NCI-H510A treated with DMSO at 0.1 percent for 48 hours (cell line): ENCODE measurements around the gene CMTM4.
"Not testable (repeated sequence)": the region's sequence is repeated elsewhere in the genome, so short reads cannot be mapped to it uniquely, and the experiment has no call there.

ENCODE experiments used
- DNase-seq: peaks from one replicate; lab custom pipeline; 2025; lab: John Stamatoyannopoulos, UW

Gene CMTM4

DNA sequence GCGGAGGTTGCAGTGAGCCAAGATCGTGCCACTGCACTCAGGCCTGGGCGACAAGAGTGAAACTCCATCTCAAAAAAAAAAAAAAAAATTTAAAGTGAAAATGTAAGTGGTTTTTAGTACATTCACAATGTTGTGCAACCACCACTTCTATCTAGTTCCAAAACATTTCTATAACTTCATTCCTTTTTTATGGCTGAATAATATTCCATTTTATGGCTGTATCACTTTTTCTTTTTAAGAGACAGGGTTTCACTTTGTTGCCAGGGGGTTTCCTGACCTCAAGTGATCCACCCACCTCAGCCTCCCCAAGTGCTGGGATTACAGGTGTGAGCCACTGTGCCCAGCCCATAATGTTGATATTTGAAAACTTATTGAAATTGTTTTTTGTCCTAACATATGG is 103.7 kb downstream of the CMTM4 start:
- DNase-seq: no peak

DNA sequence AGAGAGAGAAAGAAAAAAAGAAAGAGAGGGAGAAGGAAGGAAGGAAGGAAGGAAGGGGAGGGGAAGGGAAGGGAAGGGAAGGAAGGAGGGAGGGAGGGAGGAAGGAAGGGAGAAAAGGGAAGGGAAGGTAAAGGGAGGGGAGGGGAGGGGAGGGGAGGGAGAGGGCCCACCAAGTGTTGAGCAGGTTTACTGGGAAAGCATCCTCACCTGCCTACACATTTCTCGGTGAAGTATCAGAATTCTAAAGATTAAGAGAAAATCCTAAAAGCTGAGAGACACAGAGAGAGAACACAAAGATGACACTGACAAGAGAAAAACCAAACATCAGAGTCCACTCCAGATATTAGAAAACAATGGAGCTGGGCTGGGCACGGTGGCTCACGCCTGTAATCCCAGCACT is 104.3 kb downstream of the CMTM4 start:
- DNase-seq: no peak

DNA sequence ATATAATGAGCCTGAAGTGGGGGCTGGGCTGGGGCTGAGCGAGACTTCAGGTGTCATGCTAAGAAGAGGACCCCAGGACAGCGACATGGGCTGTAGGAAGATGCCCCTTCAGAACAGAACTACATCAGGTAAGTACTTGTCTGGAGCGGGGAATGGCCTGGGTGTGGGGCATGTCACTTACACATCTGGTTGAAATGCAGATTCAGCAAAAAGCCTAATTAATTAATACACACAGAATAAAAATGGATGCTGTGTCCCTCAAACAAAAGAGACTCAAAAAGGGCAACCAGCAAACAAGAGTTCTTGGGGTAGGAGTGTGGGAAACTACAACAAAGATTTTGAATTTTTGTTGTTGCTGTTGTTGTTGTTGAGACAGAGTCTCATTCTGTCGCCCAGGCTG is 105.5 kb downstream of the CMTM4 start:
- DNase-seq: no peak

DNA sequence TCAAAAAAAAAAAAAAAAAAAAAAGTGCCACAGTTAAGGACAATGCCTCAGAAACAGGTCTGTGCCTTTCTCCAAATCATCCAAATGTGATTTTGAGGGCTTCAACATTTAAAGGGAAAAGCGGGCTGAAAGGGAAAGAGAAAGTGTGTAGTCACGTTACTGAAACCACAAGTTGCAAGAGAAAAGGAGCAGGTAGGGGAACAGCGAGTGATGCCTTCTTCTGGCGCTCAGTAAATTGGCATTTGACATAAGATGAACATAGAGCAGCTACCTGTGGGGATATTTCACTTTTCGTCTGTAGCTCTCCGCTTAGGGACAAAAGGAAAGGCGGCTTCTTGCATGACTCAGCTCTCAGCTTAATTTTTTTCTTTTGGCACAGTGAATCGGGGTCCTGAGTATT is 106.2 kb downstream of the CMTM4 start:
- no peak for DNase-seq

DNA sequence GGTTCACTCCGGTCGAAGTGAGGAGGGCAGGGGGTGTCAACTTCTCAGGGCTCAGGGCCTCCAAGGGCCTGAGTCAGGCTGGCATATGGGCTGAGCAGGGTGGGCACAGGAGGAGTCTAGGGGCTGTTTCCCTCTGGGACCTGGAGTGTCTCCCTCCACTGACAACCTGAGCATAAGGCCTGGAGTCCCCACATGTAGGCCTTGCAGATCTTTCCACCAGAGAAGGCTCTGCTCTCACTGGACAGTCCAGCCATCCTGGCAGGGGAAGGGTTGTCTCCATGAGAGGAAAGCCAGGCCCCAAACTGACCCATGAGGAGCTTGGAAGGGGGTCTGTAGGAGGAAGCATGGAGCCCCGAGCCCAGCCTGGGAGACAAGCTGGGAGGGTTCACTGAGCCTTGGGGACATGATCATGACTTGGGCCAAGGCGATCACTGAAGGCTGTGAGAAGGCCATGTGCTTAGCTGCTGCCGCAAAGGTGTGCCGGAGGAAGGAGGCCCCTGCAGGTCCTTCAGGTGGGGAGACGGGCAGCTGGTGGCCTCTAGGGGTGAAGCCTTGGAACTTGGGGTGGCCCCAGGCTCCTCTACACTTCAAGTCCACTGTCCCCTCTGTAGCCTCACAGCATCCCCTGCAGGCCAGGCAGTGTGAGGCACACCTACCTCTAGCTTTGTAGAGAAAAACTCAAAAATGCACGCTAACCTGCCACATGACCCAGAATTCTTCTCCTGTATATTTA is 107.4 kb downstream of the CMTM4 start:
- no peak for DNase-seq

DNA sequence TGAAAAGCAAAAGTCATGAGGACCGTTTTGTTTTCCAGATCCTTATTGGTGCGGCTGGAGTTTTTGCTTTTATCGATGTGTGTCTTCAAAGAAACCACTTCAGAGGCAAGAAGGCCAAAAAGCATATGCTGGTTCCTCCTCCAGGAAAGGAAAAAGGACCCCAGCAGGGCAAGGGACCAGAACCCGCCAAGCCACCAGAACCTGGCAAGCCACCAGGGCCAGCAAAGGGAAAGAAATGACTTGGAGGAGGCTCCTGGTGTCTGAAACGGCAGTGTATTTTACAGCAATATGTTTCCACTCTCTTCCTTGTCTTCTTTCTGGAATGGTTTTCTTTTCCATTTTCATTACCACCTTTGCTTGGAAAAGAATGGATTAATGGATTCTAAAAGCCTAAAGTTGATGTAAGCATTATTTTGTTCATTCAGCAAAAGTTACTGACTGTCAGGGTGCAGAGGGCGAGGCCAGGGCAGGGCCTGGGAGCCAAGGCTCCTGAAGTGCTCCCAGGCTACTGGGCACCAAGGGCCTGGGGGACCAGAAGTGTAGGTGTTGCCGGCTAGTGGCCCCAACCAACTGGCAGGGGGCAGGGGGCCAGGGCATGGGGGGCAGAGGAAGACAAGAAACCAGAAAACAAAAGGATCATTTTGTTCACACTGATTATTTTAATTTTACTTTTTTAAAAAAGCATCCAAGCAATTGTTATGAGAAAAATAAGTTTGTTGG is 108.5 kb downstream of the CMTM4 start:
- no peak for DNase-seq

DNA sequence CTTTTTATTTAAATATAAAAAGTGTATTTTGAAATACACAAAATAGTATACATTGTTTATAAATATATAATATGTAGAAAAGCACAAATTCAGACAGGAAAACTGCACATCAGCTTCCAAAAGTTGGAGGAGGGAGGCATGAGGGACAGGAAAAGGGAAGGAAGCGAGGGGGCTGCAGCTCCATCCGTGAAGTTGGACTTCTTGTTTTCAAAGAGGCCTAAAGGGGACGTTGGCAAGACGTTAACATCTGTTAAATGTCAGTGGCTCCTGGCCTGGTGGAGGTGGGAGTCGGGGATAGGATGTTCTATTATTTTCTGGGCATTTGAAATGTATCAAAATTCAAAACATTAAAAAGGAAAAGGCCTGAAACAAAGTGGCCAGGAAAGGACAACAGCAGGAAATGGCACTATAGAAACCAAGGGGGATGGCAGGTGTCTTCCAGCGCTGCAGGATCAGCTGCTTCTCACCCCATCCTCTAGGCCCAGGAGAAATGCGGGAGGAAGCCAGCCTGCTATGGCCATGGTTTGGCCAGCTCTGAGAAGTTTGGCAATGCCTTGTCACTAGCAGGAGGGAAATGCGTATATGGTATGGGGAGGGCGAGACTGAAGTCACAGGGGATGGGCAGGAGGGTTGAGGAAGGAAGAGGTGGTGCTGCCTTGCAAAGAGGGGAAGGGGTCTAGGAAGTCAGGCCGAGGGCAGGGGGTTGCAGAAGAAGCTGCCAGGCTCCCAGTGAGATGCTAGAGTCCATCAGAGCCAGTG is 110.9 kb downstream of the CMTM4 start:
- DNase-seq: no peak

DNA sequence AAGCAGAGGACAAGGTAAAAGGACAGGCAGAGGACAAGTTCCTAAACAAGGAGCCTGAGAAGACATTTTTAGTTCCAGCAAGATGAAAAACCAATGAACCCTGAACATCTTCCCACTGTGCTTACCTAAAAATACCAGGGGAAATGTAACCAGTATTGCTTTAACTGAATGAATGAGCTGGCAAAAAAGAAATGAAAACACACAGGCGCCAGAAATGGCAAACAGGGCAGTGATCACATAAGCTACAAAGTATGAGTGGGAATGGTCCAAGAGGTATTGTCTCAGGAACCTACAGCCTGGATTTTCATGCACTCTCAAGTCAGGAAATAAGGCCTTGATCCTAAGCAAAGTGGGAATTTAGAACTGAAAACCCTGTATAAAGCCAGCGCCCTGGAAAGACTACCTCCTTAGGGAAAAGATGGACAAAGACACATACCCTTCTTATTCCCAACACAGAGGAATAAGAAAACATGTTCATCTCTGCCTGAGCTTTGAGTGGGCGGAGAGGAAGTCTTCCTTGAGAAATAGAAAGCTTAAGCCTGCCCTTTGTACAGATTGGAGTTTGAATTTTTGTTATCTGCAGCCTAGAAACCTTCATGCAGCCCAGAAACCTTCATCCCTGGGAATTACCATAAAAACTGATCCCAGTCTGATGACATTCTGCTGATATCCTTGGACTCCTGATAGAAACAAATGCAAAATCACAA is 115.1 kb downstream of the CMTM4 start:
- DNase-seq: no peak

DNA sequence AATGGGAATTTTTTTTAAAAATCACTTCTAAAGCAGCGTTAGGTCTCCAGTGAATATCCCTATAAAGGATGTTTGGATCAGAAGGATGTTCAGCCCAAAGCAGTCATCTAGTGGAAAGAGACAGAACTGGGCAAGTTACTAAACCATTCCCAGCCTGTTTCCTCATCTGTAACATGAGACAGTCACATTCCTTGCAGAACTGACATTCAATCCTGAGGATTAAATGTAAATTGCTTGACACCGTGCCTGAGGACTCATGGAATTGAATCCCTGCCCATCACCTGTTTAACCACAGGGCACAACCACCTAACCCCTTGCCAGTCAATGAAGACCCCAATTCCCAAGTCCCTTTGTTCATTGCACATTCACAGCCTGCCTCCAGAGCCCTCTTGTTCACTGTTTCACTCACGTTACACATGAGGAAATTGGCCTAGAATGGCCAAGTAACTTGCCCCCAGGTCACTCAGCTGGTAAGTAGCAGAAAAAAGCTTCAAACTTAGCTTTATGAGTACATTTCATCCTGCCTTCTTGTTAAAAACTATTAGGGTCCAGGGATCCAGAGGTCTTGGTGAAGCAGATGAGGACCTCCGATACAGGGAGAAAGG is 115.8 kb downstream of the CMTM4 start:
- DNase-seq: peak; percentile 1

DNA sequence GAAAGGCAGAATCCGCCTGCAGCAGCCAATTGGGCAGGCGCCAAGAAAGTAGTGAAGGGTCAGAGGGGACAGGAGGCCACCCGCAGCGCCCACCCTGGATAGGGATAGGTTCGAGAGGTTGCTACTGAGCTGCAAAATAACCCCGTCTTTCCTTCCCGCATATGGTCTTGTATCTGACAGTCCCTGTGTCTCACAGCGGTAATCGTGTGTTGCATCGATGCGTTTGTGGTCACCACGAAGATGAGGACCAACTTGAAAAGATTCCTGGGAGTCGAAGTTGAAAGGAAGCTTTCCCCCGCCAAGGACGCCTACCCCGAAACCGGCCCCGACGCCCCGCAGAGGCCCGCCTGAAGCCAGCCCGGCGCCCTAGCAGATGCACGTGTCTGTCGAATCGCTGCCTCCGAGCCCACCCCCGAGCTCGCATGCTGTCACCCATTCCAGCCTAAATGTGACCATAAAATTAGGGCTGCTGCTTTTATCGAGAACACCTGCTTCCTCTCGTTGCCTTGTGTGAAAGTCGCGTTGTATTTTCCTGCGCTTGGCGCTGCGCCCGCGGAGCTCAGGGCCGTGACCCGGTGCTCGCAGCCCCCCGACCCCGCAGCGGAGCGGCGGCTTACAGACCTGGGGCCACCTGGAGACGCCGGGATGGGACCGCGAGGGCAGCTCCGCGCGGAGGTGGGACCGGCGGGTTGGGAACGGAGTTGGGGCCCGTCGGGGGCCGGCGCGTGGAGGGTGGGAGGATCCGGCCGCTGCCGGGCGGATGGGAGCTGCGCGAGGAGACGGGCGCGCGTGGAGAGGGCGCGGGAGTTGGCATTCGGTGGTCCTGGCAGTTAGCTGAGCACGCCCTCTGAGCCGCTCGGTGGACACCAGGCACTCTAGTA is 117.7 kb downstream of the CMTM4 start, which contains the start of gene CMTM2:
CMTM2 (plus strand) TSS at position 813 of the 881 bp plus-strand sequence. CDS start 145 bp downstream, outside the sequence.
- no peak for DNase-seq

DNA sequence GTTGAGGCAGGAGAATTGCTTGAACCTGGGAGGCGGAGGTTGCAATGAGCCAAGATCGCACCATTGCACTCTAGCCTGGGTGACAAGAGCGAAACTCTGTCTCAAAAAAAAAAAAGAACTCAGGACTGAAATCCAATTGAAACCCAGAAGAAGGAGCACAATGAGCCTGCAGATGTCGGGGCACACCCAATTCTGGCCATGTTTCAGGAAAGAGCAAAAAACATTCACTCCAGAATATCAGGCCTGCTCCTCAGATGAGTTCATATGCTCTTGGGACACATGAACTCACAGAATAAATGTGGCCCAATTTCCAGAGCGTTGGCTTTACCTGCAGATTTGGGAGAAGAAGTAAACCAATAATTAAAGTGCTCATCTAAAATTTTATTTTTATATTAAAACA is 120.2 kb downstream of the CMTM4 start:
- DNase-seq: no peak

DNA sequence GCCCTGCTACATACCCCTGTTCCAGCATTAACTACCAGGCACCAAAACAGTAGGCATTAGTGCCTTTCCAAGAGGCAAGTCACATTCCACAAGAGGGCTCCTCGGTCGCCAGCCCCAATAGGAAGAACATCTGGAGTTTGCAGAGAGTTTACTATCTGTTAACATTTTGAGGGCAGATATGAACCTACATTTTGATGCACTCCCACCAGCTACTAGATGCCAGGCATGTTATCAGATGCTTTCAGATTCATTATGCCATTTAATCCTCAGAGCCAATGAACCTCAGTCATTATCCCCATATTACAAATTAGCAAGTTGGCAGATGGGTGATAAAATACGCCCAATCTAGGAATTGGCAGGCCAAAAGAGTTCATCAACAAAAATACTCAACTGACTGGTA is 121.5 kb downstream of the CMTM4 start:
- DNase-seq: no peak

DNA sequence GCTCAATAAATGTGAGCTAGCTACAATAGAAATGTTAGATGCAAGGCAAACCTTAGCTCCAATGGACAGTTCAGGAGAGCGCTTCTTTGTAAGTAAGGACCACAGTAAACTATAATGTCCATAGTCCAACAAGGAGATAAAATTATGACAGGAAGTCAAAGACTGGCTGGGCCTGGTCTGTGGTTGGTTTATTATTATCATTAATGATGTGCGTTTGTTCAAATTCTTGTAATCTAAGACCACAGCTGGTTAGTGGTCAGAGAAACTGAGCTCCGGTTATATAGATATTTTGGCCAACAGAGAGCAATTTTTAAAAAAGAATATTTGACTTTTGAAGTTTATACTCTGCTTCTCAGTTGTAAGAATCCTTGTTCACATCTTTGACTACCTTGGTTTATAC is 122.0 kb downstream of the CMTM4 start:
- no peak for DNase-seq

DNA sequence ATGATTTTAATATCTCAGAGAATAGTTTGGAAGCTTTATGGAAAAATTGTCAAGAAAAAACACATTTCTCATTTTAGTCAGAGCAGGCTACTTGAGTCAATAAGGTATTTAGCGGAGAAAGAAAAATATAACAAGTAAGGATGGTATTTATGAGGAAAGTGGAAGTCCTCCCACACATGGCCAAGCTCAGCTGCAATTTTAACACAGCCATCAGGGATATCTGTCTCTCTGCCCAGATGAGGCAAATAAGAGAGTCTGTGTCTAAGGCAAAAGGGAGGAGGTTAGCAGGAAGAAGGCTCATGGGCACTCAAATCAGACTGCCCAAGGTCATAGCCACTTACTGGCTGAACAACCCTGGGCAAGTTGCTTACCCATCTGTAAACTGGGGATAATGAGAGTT is 122.5 kb downstream of the CMTM4 start:
- no peak for DNase-seq

DNA sequence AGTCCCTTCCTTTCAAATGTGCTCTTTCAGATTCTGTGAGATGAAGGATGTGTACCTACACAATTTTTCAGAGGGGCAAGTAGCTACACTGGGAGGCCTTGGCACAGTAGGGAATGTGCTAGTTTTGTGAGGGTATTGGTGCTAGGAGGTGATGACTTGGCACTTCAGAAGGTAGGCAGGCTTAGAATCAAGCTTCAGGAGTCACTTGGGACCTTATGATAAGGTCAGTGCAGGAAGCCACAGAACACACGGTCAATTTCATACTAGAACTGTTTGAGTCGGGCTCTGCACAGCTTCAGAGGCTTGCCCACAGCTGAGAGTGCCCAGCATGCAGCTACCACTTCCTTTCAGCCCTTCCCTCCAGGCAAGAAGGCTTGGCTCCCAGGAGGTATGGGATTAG is 124.2 kb downstream of the CMTM4 start:
- DNase-seq: no peak

DNA sequence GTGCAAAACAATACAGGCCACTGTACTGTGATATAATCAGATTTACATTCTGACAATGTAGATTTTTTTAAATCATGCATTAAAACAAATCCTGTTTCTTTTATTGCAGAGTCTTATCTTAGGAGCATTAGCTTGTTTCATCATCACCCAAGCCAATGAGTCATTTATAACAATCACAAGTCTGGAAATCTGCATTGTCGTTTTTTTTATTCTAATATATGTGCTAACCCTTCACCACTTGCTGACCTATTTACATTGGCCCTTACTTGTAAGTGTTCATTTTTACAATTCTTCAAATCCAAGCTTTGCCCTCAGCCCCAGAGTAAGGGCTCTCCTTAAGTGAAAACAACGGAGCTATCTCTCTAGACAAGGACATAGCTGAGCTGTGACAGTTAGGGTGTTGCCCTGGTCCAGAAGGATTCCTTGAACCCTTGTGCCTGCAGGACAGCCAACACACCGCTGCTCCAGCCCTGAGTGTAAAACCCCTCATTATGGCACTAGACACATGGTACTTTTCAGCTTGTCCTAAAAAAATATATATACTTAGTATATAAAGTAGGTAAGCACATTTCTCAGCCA is 126.6 kb downstream of the CMTM4 start:
- DNase-seq: no peak

DNA sequence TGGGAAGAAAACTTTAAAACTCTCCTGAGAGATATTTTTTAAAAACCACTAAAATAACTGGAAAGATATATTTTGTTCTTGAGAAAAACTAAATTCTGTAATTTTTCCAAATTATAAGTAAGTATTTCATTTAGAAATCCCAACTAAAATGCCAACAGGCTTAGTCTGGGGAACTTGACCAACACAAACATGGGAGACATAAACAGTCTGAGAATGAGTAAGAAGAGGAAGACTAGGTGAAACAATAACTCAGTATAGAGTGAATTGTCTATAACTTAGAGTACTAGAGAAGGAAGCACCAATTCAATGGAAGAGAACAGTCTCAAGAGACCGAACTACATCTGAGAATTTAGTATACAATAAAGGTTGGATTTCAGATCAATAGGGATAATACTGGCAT is 127.4 kb downstream of the CMTM4 start:
- no peak for DNase-seq

DNA sequence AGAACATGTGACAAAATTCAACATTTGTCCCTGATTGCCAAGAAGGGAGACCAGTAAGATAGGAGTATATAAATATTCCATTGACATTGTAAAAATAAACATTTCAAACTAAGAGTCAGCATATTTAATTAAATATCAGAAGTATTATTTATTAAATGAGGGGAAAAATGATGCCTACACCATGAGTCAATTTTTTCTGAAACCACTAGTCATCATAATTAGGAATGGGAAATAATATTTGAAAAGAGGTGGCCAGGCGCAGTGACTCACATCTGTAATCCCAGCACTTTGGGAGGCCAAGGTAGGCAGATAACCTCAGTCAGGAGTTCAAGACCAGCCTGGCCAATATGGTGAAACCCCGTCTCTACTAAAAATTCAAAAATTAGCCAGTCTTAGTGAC is 128.2 kb downstream of the CMTM4 start:
- no peak for DNase-seq

DNA sequence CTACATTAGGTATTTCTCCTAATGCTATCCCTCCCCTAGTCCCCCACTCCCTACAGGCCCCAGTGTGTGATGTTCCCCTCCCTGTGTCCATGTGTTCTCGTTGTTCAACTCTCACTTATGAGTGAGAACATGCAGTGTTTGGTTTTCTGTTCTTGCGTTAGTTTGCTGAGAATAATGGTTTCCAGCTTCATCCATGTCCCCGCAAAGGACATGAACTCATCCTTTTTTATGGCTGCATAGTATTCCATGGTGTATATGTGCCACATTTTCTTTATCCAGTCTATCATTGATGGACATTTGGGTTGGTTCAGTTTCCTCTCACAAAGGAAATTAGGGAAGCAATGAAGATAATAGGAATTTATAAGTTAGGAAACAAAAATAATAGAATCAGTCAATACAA is 129.3 kb downstream of the CMTM4 start:
- not testable (repeated sequence) for DNase-seq
